ENCODE measurements around the gene MTOR. TPM values are rescaled to one million over a fixed set of nuclear protein-coding genes. Genes with fewer than 3 reads are reported as not detected.
"Not testable (repeated sequence)": the region's sequence is repeated elsewhere in the genome, so short reads cannot be mapped to it uniquely, and the experiment has no call there.

The MTOR gene
- total RNA-seq, 2 donors from 2014 or later: 32.6 to 38.3 TPM

- ATAC-seq (replicated peaks in 1 of 2) (no peak), DNase-seq (no peak)
- Mint-ChIP-seq H3K4me1 (ENCODE audit: low read depth) (peaks cover 6% of the 10 kb centered on the region), H3K27ac (peak overlapping the region; percentile 72), H3K36me3 (ENCODE audit: insufficient read depth in 2 of 2) (peaks cover 9 to 32% of the 10 kb centered on the region in 2 donors), H3K9me3 (no peaks in the 10 kb centered on the region), H3K4me3 (no peak overlapping the region), H3K27me3 (ENCODE audit: low read depth) (no peaks in the 10 kb centered on the region)
Observed at GRCh38 chr1:11124965-11125364, 137.4 kb downstream of the MTOR start.

DNA sequence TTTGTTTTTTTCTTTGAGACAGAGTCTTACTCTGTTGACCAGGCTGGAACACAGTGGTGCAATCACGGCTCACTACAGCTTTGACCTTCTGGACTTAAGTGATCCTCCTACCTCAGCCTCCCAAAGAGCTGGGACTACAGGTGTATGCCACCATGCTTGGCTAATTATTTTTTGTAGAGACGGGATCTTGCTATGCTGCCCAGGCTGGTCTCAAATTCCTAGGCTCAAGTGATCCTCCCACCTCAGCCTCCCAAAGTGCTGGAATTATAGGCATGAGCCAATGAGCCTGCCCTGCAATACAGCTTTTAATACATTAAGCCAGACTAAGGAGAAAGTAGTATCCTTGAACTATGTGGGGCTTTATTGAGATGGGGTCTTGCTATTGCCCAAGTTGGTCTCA lies 146.0 kb downstream of the MTOR start:
- Mint-ChIP-seq H3K27ac (no peak overlapping the region), H3K4me1 (ENCODE audit: low read depth) (no peaks in the 10 kb centered on the region), H3K27me3 (ENCODE audit: low read depth) (no peaks in the 10 kb centered on the region), H3K4me3 (no peak overlapping the region), H3K36me3 (ENCODE audit: insufficient read depth in 2 of 2) (peaks cover 1 to 17% of the 10 kb centered on the region in 2 donors), H3K9me3 (no peaks in the 10 kb centered on the region)
- no peak for ATAC-seq (replicated peaks in 1 of 2)
- DNase-seq: no peak

GRCh38 chr1:11114966-11115365 lies 147.4 kb downstream of the MTOR start:
- no peaks in the 10 kb centered on the region for H3K4me1 Mint-ChIP-seq (ENCODE audit: low read depth)
- no peak overlapping the region for H3K4me3 Mint-ChIP-seq
- no peaks in the 10 kb centered on the region for H3K27me3 Mint-ChIP-seq (ENCODE audit: low read depth)
- H3K27ac Mint-ChIP-seq: peak overlapping the region; percentile 17
- DNase-seq (no peak), ATAC-seq (replicated peaks in 1 of 2) (no peak)
- peaks cover 3 to 15% of the 10 kb centered on the region in 2 donors for H3K36me3 Mint-ChIP-seq (ENCODE audit: insufficient read depth in 2 of 2)
- no peaks in the 10 kb centered on the region for H3K9me3 Mint-ChIP-seq

- Mint-ChIP-seq H3K27ac (no peak overlapping the region), H3K4me3 (no peak overlapping the region), H3K27me3 (ENCODE audit: low read depth) (no peaks in the 10 kb centered on the region), H3K4me1 (ENCODE audit: low read depth) (no peaks in the 10 kb centered on the region), H3K36me3 (ENCODE audit: insufficient read depth in 2 of 2) (peaks cover 3 to 12% of the 10 kb centered on the region in 2 donors), H3K9me3 (no peaks in the 10 kb centered on the region)
- DNase-seq (no peak), ATAC-seq (replicated peaks in 1 of 2) (no peak)
Observed at GRCh38 chr1:11109047-11109760, 153.1 kb downstream of the MTOR start.

DNA sequence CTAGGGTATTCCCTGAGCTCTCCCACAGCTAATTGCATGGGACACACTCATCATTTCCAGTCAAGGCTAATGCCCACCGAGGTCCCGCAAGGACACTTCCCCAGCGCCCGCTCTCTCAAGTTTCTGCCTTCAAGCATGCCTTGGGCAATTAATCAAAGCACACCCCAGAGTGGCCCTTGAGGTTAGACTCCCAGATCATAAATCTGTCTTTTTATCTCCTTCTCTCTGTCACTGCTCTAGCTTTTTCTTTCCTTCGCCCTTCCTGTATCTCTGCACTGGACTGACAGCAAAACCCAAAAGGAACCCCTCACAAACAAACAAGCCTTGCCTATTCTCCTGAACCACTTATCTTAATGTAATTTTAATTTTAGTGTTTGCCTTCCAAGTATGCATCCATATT lies 154.8 kb downstream of the MTOR start:
- no peak overlapping the region for H3K4me3 Mint-ChIP-seq
- no peaks in the 10 kb centered on the region for H3K27me3 Mint-ChIP-seq (ENCODE audit: low read depth)
- H3K9me3 Mint-ChIP-seq: no peaks in the 10 kb centered on the region
- no peak for DNase-seq
- H3K27ac Mint-ChIP-seq: peak overlapping the region; percentile 69
- peaks cover 3 to 10% of the 10 kb centered on the region in 2 donors for H3K36me3 Mint-ChIP-seq (ENCODE audit: insufficient read depth in 2 of 2)
- no peaks in the 10 kb centered on the region for H3K4me1 Mint-ChIP-seq (ENCODE audit: low read depth)
- ATAC-seq (replicated peaks in 1 of 2): no peak

- Mint-ChIP-seq H3K27me3 (ENCODE audit: low read depth) (no peaks in the 10 kb centered on the region), H3K9me3 (no peaks in the 10 kb centered on the region), H3K4me1 (ENCODE audit: low read depth) (no peaks in the 10 kb centered on the region), H3K36me3 (ENCODE audit: insufficient read depth in 2 of 2) (peaks cover 2 to 8% of the 10 kb centered on the region in 2 donors), H3K27ac (no peak overlapping the region), H3K4me3 (no peak overlapping the region)
- ATAC-seq (replicated peaks in 1 of 2): no peak
- DNase-seq: no peak
Observed at GRCh38 chr1:11105586-11105985, 156.8 kb downstream of the MTOR start.

DNA sequence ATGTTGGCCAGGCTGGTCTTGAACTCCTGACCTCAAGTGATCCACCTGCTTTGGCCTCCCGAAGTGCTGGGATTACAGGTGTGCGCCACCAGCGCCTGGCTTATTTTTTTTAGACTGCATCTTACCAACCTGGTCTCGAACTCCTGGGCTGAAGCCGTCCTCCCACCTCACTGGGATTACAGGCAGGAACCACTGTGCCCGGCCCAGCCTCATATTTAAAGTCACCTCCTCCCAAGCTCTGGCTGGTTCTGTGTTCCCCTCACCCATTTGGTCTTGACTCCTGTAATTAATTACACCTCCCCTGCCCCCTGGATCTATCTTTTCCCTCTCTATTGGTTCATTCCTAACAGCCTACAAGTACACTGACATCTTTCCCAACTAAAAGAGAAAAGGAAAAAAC lies 161.0 kb downstream of the MTOR start:
- Mint-ChIP-seq H3K4me3 (no peak overlapping the region), H3K4me1 (ENCODE audit: low read depth) (peaks cover 14% of the 10 kb centered on the region), H3K27me3 (ENCODE audit: low read depth) (no peaks in the 10 kb centered on the region), H3K9me3 (no peaks in the 10 kb centered on the region), H3K36me3 (ENCODE audit: insufficient read depth in 2 of 2) (peaks cover 4 to 5% of the 10 kb centered on the region in 2 donors), H3K27ac (peak overlapping the region; percentile 12)
- no peak for ATAC-seq (replicated peaks in 1 of 2)
- DNase-seq: no peak

DNA sequence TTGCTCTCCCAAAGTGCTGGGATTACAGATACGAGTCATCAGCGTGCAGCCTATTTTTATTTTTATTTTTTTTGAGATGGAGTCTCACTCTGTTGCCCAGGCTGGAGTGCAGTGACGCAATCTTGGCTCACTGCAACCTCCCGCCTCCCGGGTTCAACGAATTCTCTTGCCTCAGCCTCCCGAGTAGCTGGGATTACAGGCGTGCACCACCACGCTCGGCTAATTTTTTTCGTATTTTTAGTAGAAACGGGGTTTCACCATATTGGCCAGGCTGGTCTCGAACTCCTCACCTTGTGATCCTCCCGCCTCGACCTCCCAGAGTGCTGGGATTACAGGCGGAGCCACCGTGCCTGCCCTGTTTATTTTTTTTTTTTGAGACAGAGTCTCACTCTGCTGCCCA lies 161.5 kb downstream of the MTOR start:
- H3K27ac Mint-ChIP-seq; DNase-seq; H3K27me3 Mint-ChIP-seq (ENCODE audit: low read depth); H3K4me3 Mint-ChIP-seq; H3K9me3 Mint-ChIP-seq; ATAC-seq (replicated peaks in 1 of 2); H3K36me3 Mint-ChIP-seq (ENCODE audit: insufficient read depth in 2 of 2): not testable (repeated sequence)
- peaks cover 14% of the 10 kb centered on the region for H3K4me1 Mint-ChIP-seq (ENCODE audit: low read depth)

DNA sequence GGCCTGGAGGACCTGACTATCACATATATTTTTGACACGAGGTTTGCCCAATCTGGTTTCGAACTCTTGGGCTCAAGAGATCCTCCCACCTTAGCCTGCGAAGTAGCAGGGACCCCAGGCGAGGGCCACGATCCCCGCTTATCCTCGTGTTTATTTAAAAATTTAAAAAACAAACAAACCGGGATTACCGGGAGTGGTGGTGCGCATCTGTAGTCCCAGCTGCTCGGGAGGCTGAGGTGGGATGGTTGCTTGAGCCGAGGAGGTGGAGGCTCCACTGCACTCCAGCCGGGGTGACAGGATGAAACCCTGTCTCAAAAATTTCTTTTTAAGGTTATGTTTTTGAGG lies 162.2 kb downstream of the MTOR start:
- Mint-ChIP-seq H3K9me3 (no peaks in the 10 kb centered on the region), H3K4me1 (ENCODE audit: low read depth) (peaks cover 14% of the 10 kb centered on the region), H3K36me3 (ENCODE audit: insufficient read depth in 2 of 2) (peaks cover 4 to 10% of the 10 kb centered on the region in 2 donors), H3K27ac (peak overlapping the region; percentile 97), H3K4me3 (peak overlapping the region; percentile 93 to 94), H3K27me3 (ENCODE audit: low read depth) (no peaks in the 10 kb centered on the region)
- no peak for ATAC-seq (replicated peaks in 1 of 2)
- DNase-seq: no peak

- peaks cover 14% of the 10 kb centered on the region for H3K4me1 Mint-ChIP-seq (ENCODE audit: low read depth)
- peaks cover 4 to 10% of the 10 kb centered on the region in 2 donors for H3K36me3 Mint-ChIP-seq (ENCODE audit: insufficient read depth in 2 of 2)
- DNase-seq (peak; percentile 96 to 97), ATAC-seq (replicated peaks in 1 of 2) (peak; percentile 97)
- peak within 1 kb of the TSS; percentile 93 to 94 for H3K4me3 Mint-ChIP-seq
- H3K27ac Mint-ChIP-seq: peak within 1 kb of the TSS; percentile 97
- no peaks in the 10 kb centered on the region for H3K9me3 Mint-ChIP-seq
- H3K27me3 Mint-ChIP-seq (ENCODE audit: low read depth): no peaks in the 10 kb centered on the region
Observed at GRCh38 chr1:11099310-11100148, 162.8 kb downstream of the MTOR start, which contains the start of gene EXOSC10. Gene EXOSC10 (minus strand): TSS chr1:11099869. CDS start chr1:11099831, 38 bp downstream.

- Mint-ChIP-seq H3K27ac (peak overlapping the region; percentile 97), H3K4me3 (peak overlapping the region; percentile 93 to 94), H3K36me3 (ENCODE audit: insufficient read depth in 2 of 2) (peaks cover 4 to 10% of the 10 kb centered on the region in 2 donors), H3K9me3 (no peaks in the 10 kb centered on the region), H3K27me3 (ENCODE audit: low read depth) (no peaks in the 10 kb centered on the region), H3K4me1 (ENCODE audit: low read depth) (peaks cover 14% of the 10 kb centered on the region)
- ATAC-seq (replicated peaks in 1 of 2): no peak
- no peak for DNase-seq
Observed at GRCh38 chr1:11098931-11099309, 163.4 kb downstream of the MTOR start.

DNA sequence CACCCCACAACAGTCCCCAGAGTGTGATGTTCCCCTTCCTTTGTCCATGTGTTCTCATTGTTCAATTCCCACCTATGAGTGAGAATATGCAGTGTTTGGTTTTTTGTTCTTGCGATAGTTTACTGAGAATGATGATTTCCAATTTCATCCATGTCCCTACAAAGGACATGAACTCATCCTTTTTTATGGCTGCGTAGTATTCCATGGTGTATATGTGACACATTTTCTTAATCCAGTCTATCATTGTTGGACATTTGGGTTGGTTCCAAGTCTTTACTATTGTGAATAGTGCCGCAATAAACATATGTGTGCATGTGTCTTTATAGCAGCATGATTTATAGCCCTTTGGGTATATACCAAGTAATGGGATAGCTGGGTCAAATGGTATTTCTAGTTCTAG lies 178.6 kb downstream of the MTOR start:
- H3K4me3 Mint-ChIP-seq; H3K27ac Mint-ChIP-seq; H3K27me3 Mint-ChIP-seq (ENCODE audit: low read depth); DNase-seq; H3K4me1 Mint-ChIP-seq (ENCODE audit: low read depth); H3K9me3 Mint-ChIP-seq; ATAC-seq (replicated peaks in 1 of 2): not testable (repeated sequence)
- H3K36me3 Mint-ChIP-seq (ENCODE audit: insufficient read depth in 2 of 2): peaks cover 11 to 37% of the 10 kb centered on the region in 2 donors

GRCh38 chr1:11080931-11081330 lies 181.4 kb downstream of the MTOR start:
- peaks cover 7 to 32% of the 10 kb centered on the region in 2 donors for H3K36me3 Mint-ChIP-seq (ENCODE audit: insufficient read depth in 2 of 2)
- no peaks in the 10 kb centered on the region for H3K4me1 Mint-ChIP-seq (ENCODE audit: low read depth)
- H3K4me3 Mint-ChIP-seq: no peak overlapping the region
- no peaks in the 10 kb centered on the region for H3K9me3 Mint-ChIP-seq
- H3K27me3 Mint-ChIP-seq (ENCODE audit: low read depth): no peaks in the 10 kb centered on the region
- DNase-seq (no peak), ATAC-seq (replicated peaks in 1 of 2) (no peak)
- H3K27ac Mint-ChIP-seq: no peak overlapping the region

Data from activated T-cell treated with anti-CD3 and anti-CD28 coated beads, Interleukin-2, amount 50 U/mL, for 72 hours (primary cell).